Activated T-helper 2 cell treated with anti-CD3 and anti-CD28 coated beads, Interferon-gamma antibody, Interleukin-2, Interleukin-4, amounts not matched to agents 10 μg/mL and 5 μg/mL and 100 μg/mL, durations not matched to agents 14 hours and 24 hours and 36 hours (primary cell): Measurements from ENCODE around the gene TNRC6C. TPM values are rescaled to one million over a fixed set of nuclear protein-coding genes. Genes with fewer than 3 reads are reported as not detected.

Experiments
- DNase-seq: peaks from one replicate; pipeline ENCODE4 v3.0.0; 2021; ENCODE audit warnings: low spot score
- H3K27ac Mint-ChIP-seq: one replicate; pipeline ENCODE4 v1.8.0; 2021; ENCODE audit warnings: mixed read lengths
- H3K27me3 Mint-ChIP-seq: one replicate; pipeline ENCODE4 v1.8.0; 2021; ENCODE audit warnings: low read depth, mixed read lengths
- H3K36me3 Mint-ChIP-seq: one replicate; pipeline ENCODE4 v1.8.0; 2021; ENCODE audit warnings: low read depth, mixed read lengths
- H3K4me1 Mint-ChIP-seq: one replicate; pipeline ENCODE4 v1.8.0; 2021; ENCODE audit warnings: low read depth, mixed read lengths
- H3K4me3 Mint-ChIP-seq: one replicate; pipeline ENCODE4 v1.8.0; 2021; ENCODE audit warnings: low read depth, mild to moderate bottlenecking, moderate library complexity, mixed read lengths
- H3K9me3 Mint-ChIP-seq: one replicate; pipeline ENCODE4 v1.8.0; 2021; ENCODE audit warnings: mixed read lengths
- intact Hi-C: fragments of 100-400 bp; cut with micrococcal nuclease; formaldehyde crosslinking; loops from one replicate; pipeline ENCODE4 v1.15.1; 2023
- total RNA-seq: library from RNA; stranded (reverse); gene quantifications from 2 replicates; pipeline ENCODE4 v1.2.3, GENCODE V29; 2022

Gene TNRC6C
- total RNA-seq, 1 donor from 2014 or later, result 18.4 TPM

GRCh38 chr17:78143214-78144146 is 185.0 kb downstream of the TNRC6C start:
- intact Hi-C loops, result no loop called here
- no peak for DNase-seq
- Mint-ChIP-seq H3K27me3 (no peaks in the 10 kb centered on the region), H3K36me3 (peaks cover 22% of the 10 kb centered on the region), H3K4me3 (no peak overlapping the region), H3K27ac (no peak overlapping the region), H3K9me3 (no peaks in the 10 kb centered on the region), H3K4me1 (peaks cover 19% of the 10 kb centered on the region)

GRCh38 chr17:78144147-78144719 is 185.7 kb downstream of the TNRC6C start:
- Mint-ChIP-seq H3K27ac (peak overlapping the region; percentile 17), H3K4me3 (no peak overlapping the region), H3K9me3 (no peaks in the 10 kb centered on the region), H3K4me1 (peaks cover 15% of the 10 kb centered on the region), H3K36me3 (peaks cover 17% of the 10 kb centered on the region), H3K27me3 (no peaks in the 10 kb centered on the region)
- intact Hi-C loops, result no loop called here
- no peak for DNase-seq

GRCh38 chr17:78144736-78145641 is 186.5 kb downstream of the TNRC6C start:
- peaks cover 11% of the 10 kb centered on the region for H3K4me1 Mint-ChIP-seq
- H3K9me3 Mint-ChIP-seq, result no peaks in the 10 kb centered on the region
- no peak for DNase-seq
- intact Hi-C loops, result no loop called here
- H3K36me3 Mint-ChIP-seq, result peaks cover 15% of the 10 kb centered on the region
- no peaks in the 10 kb centered on the region for H3K27me3 Mint-ChIP-seq
- H3K27ac Mint-ChIP-seq, result no peak overlapping the region
- no peak overlapping the region for H3K4me3 Mint-ChIP-seq

GRCh38 chr17:78146471-78146869 is 188.0 kb downstream of the TNRC6C start:
- Mint-ChIP-seq H3K4me1 (peaks cover 5% of the 10 kb centered on the region), H3K27me3 (peaks cover 3% of the 10 kb centered on the region), H3K4me3 (no peak overlapping the region), H3K9me3 (no peaks in the 10 kb centered on the region), H3K27ac (no peak overlapping the region), H3K36me3 (peaks cover 6% of the 10 kb centered on the region)
- no peak for DNase-seq
- intact Hi-C loops, result no loop called here

- no peaks in the 10 kb centered on the region for H3K9me3 Mint-ChIP-seq
- peaks cover 5% of the 10 kb centered on the region for H3K4me1 Mint-ChIP-seq
- H3K36me3 Mint-ChIP-seq, result peaks cover 5% of the 10 kb centered on the region
- intact Hi-C loops, result no loop called here
- no peak overlapping the region for H3K27ac Mint-ChIP-seq
- H3K27me3 Mint-ChIP-seq, result peaks cover 3% of the 10 kb centered on the region
- H3K4me3 Mint-ChIP-seq, result no peak overlapping the region
- no peak for DNase-seq
Observed at GRCh38 chr17:78146881-78147280, 188.4 kb downstream of the TNRC6C start.

GRCh38 chr17:78147315-78147998 is 189.0 kb downstream of the TNRC6C start:
- intact Hi-C loops, result no loop called here
- H3K27ac Mint-ChIP-seq, result no peak overlapping the region
- H3K9me3 Mint-ChIP-seq, result no peaks in the 10 kb centered on the region
- H3K36me3 Mint-ChIP-seq, result peaks cover 4% of the 10 kb centered on the region
- peaks cover 3% of the 10 kb centered on the region for H3K27me3 Mint-ChIP-seq
- peaks cover 5% of the 10 kb centered on the region for H3K4me1 Mint-ChIP-seq
- no peak for DNase-seq
- no peak overlapping the region for H3K4me3 Mint-ChIP-seq

- H3K27ac Mint-ChIP-seq, result no peak overlapping the region
- no peaks in the 10 kb centered on the region for H3K36me3 Mint-ChIP-seq
- no peak for DNase-seq
- intact Hi-C loops, result no loop called here
- no peak overlapping the region for H3K4me3 Mint-ChIP-seq
- H3K9me3 Mint-ChIP-seq, result no peaks in the 10 kb centered on the region
- H3K27me3 Mint-ChIP-seq, result peaks cover 3% of the 10 kb centered on the region
- peaks cover 5% of the 10 kb centered on the region for H3K4me1 Mint-ChIP-seq
Observed at GRCh38 chr17:78148286-78149016, 189.9 kb downstream of the TNRC6C start.

GRCh38 chr17:78151514-78152008 is 193.1 kb downstream of the TNRC6C start:
- H3K9me3 Mint-ChIP-seq, result no peaks in the 10 kb centered on the region
- intact Hi-C loops, result no loop called here
- no peak overlapping the region for H3K27ac Mint-ChIP-seq
- H3K4me3 Mint-ChIP-seq, result no peak overlapping the region
- no peak for DNase-seq
- H3K36me3 Mint-ChIP-seq, result no peaks in the 10 kb centered on the region
- peaks cover 3% of the 10 kb centered on the region for H3K27me3 Mint-ChIP-seq
- peaks cover 5% of the 10 kb centered on the region for H3K4me1 Mint-ChIP-seq

GRCh38 chr17:78154903-78155811 is 196.7 kb downstream of the TNRC6C start:
- Mint-ChIP-seq H3K27ac (no peak overlapping the region), H3K36me3 (no peaks in the 10 kb centered on the region), H3K4me1 (peaks cover 6% of the 10 kb centered on the region), H3K4me3 (no peak overlapping the region), H3K27me3 (peaks cover 3% of the 10 kb centered on the region), H3K9me3 (no peaks in the 10 kb centered on the region)
- no peak for DNase-seq
- intact Hi-C loops, result no loop called here
